HG03196 (cell line): ENCODE data around the gene LLGL2.
"Not testable (repeated sequence)": the region's sequence is repeated elsewhere in the genome, so short reads cannot be mapped to it uniquely, and the experiment has no call there.

Experiments used
- ATAC-seq: cut with Tn5 transposase; IDR thresholded peaks from one replicate; pipeline ENCODE4 v1.9.1; 2021; ENCODE audit not compliant: unreplicated experiment

LLGL2 gene

DNA sequence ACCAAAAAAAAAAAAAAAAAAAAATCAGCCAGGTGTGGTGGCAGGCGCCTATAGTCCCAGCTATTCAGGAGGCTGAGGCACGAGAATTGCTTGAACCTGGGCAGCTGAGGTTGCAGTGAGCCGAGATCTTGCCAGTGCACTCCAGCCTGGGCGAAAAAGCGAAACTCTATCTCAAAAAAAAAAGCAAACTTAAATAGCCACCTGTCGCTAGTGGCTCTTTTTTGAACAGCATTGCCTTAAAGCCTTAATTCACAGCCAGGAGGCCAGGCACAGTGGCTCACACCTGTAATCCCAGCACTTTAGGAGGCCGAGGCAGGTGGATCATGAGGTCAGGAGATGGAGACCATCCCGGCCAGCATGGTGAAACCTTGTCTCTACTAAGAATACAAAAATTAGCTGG lies 5.1 kb upstream of the LLGL2 start:
- ATAC-seq = not testable (repeated sequence)

GRCh38 chr17:75521290-75521689 lies 4.2 kb upstream of the LLGL2 start:
- no peak for ATAC-seq

- no peak for ATAC-seq
These were observed 3.4 kb upstream of the LLGL2 start for GRCh38 chr17:75521951-75522727.

DNA sequence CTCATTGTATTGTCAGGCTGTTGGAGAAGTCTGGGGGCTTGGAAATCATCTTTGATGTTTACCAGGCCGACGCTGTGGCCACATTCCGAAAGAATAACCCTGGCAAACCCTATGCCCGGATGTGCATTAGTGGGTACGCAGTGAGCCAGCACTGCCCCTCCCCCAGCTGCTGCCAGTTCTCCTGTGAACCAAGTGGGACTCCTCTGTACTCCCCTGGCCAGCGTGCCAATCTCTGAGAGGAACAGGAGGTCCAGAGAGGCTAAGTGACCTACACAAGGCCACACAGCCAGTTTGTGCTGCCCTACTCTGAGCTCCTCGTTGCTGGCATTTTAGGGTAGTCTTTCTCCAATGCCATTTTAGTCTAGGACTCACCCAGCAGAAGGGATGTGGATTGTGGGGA lies 1.9 kb upstream of the LLGL2 start:
- no peak for ATAC-seq

DNA sequence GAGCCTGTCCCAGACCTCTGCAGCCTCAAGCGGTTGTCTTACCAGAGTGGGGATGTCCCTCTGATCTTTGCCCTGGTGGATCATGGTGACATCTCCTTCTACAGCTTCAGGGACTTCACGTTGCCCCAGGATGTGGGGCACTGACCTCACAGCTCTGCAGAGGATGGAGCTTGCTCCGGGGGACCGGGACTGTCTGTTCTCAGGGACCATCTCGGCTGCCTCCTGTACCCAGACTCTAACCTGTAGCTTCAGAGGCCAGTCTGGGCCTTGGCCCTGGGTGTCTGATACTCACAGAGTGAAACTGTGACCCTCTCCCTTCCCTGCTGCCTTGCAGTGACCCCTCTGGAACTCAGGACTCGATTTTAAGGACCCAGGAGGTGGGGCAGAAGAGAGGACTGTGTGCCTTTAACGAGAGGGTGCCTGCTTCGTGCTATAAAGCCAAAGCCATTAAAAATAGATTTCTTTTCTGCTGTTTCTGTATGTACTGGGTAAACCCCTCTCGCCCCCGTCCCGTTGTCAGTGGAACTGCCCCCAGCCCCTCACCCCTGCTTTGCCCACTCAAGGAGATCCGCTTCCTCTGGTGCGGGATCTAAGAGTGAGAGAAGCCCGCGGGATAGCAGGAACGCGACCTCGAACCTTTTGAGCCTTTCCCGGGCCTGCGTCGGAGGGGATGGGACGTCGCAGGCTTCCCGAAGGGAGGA lies 1.1 kb upstream of the LLGL2 start:
- ATAC-seq = no peak

DNA sequence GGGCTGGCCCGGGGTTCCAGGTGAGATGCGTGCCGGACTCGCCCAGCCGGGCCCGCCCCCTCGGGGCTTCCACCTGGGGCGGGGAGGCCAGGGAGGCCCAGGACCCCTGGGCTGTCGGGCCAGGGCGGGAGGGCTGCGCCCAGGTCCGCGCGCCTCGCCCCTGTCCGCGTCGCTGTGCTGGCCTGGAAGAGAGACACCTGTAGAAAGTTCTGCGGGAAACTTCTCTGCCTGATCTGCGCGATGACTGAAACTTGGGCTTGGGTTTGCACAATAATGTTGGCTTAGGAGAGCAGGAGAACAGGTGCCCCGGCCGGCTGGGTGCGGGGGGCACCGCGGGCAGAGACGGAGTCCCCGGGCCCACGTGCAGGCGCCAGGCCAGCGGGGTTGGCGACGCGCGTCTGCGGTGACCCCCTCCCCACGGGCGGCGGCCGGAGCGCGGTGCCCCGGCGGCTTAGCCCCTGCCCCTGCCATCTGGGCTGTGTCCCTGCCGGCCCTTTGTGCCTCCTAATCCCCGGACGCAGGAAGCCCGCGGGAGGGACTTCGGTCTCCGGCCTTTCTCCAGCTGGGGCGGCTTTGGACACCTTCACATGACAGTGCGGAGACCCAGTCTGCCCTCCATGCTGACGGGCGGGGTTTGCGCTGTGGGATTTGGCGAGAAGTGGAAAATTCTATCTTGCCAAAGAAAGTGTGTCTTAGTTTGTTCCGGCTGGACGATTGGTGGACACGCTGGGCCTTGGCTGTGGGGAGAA lies 483 bp downstream of the LLGL2 start:
- no peak for ATAC-seq

- ATAC-seq = no peak
These were observed 1.2 kb downstream of the LLGL2 start for GRCh38 chr17:75526555-75527270.

GRCh38 chr17:75530837-75531720 lies 5.6 kb downstream of the LLGL2 start:
- ATAC-seq = no peak

DNA sequence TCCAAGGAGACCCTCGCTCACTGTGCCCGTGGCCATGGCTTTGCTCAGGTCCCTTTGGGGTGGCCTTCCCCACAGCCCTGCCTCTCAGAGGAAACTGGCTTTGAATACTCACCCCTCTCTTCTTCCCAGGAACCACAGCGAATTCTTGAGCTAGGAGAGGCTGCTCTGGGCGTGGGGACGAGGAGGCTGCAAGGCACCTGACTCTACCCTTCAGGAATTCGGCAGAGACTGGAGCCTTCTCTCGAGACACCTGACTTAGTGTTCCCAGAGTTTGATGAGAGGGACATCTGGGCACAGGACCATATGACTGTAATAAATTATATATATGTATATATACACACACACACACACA lies 6.2 kb downstream of the LLGL2 start:
- ATAC-seq = no peak

DNA sequence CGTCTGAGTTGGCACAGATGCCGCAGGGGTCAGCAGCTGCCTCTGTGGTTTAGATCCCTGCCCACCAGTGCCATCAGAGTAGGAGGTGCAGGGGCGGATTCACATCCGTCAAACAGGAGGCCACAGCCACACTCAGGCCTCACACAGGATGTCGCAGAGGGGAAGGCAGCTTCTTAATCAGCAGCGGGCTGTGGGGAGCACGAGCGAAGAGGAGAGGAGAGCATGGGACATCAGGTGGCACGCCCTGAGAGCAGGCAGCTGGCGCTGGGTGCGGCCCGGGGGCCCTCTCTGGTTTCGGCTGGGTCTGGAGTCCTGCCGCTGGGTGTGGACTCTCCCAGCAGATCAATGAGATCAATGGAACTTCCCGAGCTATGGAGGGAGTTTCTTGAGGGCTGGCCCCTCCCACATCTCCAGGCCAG lies 9.6 kb downstream of the LLGL2 start:
- ATAC-seq = no peak

- no peak for ATAC-seq
These were observed 10.4 kb downstream of the LLGL2 start for GRCh38 chr17:75535871-75536270.

- ATAC-seq = no peak
These were observed 10.9 kb downstream of the LLGL2 start for GRCh38 chr17:75536366-75536765.

- no peak for ATAC-seq
These were observed 14.7 kb downstream of the LLGL2 start for GRCh38 chr17:75539967-75540729.

GRCh38 chr17:75540923-75541503 lies 15.5 kb downstream of the LLGL2 start:
- no peak for ATAC-seq

DNA sequence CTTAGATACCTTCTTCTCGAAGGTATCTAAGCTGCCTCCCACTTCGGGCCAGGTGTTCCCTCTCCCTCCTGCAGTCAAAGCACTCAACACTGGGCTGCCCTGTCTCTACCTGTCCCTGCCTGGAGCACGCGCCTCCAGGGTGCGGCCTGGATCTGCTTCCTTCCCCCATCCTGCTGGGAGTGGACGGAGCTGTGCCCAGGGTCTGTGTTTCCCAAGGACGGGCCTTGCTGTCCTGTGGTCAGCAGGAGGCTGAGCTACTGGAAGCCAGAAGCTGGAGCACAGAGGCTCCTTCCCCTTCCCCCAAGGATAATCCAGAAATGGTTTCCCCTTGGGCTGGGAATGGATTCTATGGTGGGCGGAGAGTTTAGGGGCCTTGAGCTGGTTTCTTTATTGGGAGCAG lies 16.7 kb downstream of the LLGL2 start:
- ATAC-seq = no peak

GRCh38 chr17:75542728-75543336 lies 17.3 kb downstream of the LLGL2 start:
- ATAC-seq = no peak

GRCh38 chr17:75544250-75544649 lies 18.8 kb downstream of the LLGL2 start:
- no peak for ATAC-seq

- ATAC-seq = no peak
These were observed 20.7 kb downstream of the LLGL2 start for GRCh38 chr17:75546181-75546580.

GRCh38 chr17:75547091-75547490 lies 21.6 kb downstream of the LLGL2 start:
- no peak for ATAC-seq
